ENCODE measurements around the gene MLIP.

- TF ChIP-seq STAT1 (IDR thresholded peaks at IDR 0.05; ENCODE audit: unreplicated experiment) (no peak), ZNF114 (CRISPR knock-in tag; IDR thresholded peaks at IDR 0.05) (no peak), POLR2AphosphoS5 (IDR thresholded peaks at IDR 0.05; ENCODE audit: low read depth) (no peak), REST (IDR thresholded peaks at IDR 0.05; ENCODE audit: unreplicated experiment) (no peak), EZH2phosphoT487 (IDR thresholded peaks at IDR 0.05; ENCODE audit: unreplicated experiment) (no peak), EZH2 (IDR thresholded peaks at IDR 0.05; ENCODE audit: low read depth, unreplicated experiment) (no peak), JUNB (IDR thresholded peaks at IDR 0.05; ENCODE audit: unreplicated experiment) (no peak), ZNF331 (CRISPR knock-in tag; IDR thresholded peaks at IDR 0.05; ENCODE audit: low read depth) (no peak), CREB1 (CRISPR knock-in tag; IDR thresholded peaks at IDR 0.05; ENCODE audit: low read depth) (no peak), ETS1 (IDR thresholded peaks at IDR 0.05) (no peak)
- TF ChIP-seq, protein P1, sequence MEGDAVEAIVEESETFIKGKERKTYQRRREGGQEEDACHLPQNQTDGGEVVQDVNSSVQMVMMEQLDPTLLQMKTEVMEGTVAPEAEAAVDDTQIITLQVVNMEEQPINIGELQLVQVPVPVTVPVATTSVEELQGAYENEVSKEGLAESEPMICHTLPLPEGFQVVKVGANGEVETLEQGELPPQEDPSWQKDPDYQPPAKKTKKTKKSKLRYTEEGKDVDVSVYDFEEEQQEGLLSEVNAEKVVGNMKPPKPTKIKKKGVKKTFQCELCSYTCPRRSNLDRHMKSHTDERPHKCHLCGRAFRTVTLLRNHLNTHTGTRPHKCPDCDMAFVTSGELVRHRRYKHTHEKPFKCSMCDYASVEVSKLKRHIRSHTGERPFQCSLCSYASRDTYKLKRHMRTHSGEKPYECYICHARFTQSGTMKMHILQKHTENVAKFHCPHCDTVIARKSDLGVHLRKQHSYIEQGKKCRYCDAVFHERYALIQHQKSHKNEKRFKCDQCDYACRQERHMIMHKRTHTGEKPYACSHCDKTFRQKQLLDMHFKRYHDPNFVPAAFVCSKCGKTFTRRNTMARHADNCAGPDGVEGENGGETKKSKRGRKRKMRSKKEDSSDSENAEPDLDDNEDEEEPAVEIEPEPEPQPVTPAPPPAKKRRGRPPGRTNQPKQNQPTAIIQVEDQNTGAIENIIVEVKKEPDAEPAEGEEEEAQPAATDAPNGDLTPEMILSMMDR (conservative IDR thresholded peaks at IDR 0.05; ENCODE audit: low read depth in 2 of 2), result peak; percentile 59 to 63
Observed at GRCh38 chr6:54267798-54268197, 156.6 kb downstream of the MLIP start.
